Left ventricle myocardium superior (tissue), 1 donor: ENCODE measurements around the gene CORIN. TPM values are rescaled to one million over a fixed set of nuclear protein-coding genes. Genes with fewer than 3 reads are reported as not detected.
"Not testable (repeated sequence)": the region's sequence is repeated elsewhere in the genome, so short reads cannot be mapped to it uniquely, and the experiment has no call there.

Experiments
- ATAC-seq: fragments of 200-7000 bp; cut with Tn5 transposase; one replicate; pipeline ENCODE4 v1.9.1; 2020; ENCODE audit warnings: mild to moderate bottlenecking, moderate library complexity
- DNase-seq: peaks from one replicate; pipeline ENCODE4 v3.0.0-alpha.2; 2020
- intact Hi-C: fragments of 100-400 bp; cut with micrococcal nuclease; formaldehyde crosslinking; loops from one replicate; pipeline ENCODE4 v1.11.0; 2022
- total RNA-seq: library from RNA; stranded (reverse); fragmentation: NEBNext Ultra II Directional; extraction: Animal tissue kit (Norgen Biotek cat#: 25700); gene quantifications from one replicate; pipeline ENCODE4 v1.2.1, GENCODE V29; 2021
- donor health status: DM: no; HTN: yes; CAD: no; lungs with severe emphysema.

Gene CORIN
- total RNA-seq, 1 donor from 2014 or later: 96.8 TPM

- DNase-seq (no peak), ATAC-seq (peak; percentile 96)
- intact Hi-C loops: no loop called here
These were observed 52.7 kb downstream of the CORIN start for GRCh38 chr4:47785153-47785552.

GRCh38 chr4:47784222-47784621 is 53.6 kb downstream of the CORIN start:
- intact Hi-C loops: no loop called here
- DNase-seq: no peak
- no peak for ATAC-seq

GRCh38 chr4:47776353-47776752 is 61.5 kb downstream of the CORIN start:
- no peak for ATAC-seq
- DNase-seq: no peak
- intact Hi-C loops: no loop called here

- ATAC-seq: no peak
- intact Hi-C loops: no loop called here
- no peak for DNase-seq
These were observed 63.8 kb downstream of the CORIN start for GRCh38 chr4:47774079-47774478.

GRCh38 chr4:47771020-47771419 is 66.8 kb downstream of the CORIN start:
- ATAC-seq: peak; percentile 56
- no peak for DNase-seq
- intact Hi-C loops: no loop called here

- DNase-seq, ATAC-seq, intact Hi-C loops: not testable (repeated sequence)
These were observed 69.9 kb downstream of the CORIN start for GRCh38 chr4:47767956-47768355.

- intact Hi-C loops: no loop called here
- ATAC-seq (peak; percentile 57), DNase-seq (no peak)
These were observed 74.6 kb downstream of the CORIN start for GRCh38 chr4:47763279-47763678.

GRCh38 chr4:47762376-47763266 is 75.2 kb downstream of the CORIN start:
- DNase-seq (no peak), ATAC-seq (no peak)
- intact Hi-C loops: no loop called here

- intact Hi-C loops, ATAC-seq, DNase-seq: not testable (repeated sequence)
These were observed 84.6 kb downstream of the CORIN start for GRCh38 chr4:47753316-47753715.

- ATAC-seq: peak; percentile 72
- intact Hi-C loops: no loop called here
- no peak for DNase-seq
These were observed 85.7 kb downstream of the CORIN start for GRCh38 chr4:47752214-47752613.

- DNase-seq: no peak
- intact Hi-C loops: no loop called here
- no peak for ATAC-seq
These were observed 87.1 kb downstream of the CORIN start for GRCh38 chr4:47750788-47751187.

GRCh38 chr4:47749858-47750257 is 88.0 kb downstream of the CORIN start:
- no peak for DNase-seq
- ATAC-seq: no peak
- intact Hi-C loops: loop anchor here (10.0 kb wide), 1 partner anchor 75 kb away; no protein-coding TSS in a partner anchor

- DNase-seq (no peak), ATAC-seq (no peak)
- intact Hi-C loops: loop anchor here (10.0 kb wide), 1 partner anchor 76 kb away; no protein-coding TSS in a partner anchor
These were observed 88.8 kb downstream of the CORIN start for GRCh38 chr4:47749060-47749459.

GRCh38 chr4:47747846-47748494 is 89.9 kb downstream of the CORIN start:
- intact Hi-C loops: loop anchor here (10.0 kb wide), 1 partner anchor 77 kb away; no protein-coding TSS in a partner anchor
- ATAC-seq: peak; percentile 86
- no peak for DNase-seq

GRCh38 chr4:47747211-47747610 is 90.7 kb downstream of the CORIN start:
- intact Hi-C loops: loop anchor here (10.0 kb wide), 1 partner anchor 78 kb away; no protein-coding TSS in a partner anchor
- no peak for ATAC-seq
- DNase-seq: no peak

GRCh38 chr4:47746122-47746521 is 91.7 kb downstream of the CORIN start:
- intact Hi-C loops: loop anchor here (10.0 kb wide), 1 partner anchor 79 kb away; no protein-coding TSS in a partner anchor
- no peak for DNase-seq
- no peak for ATAC-seq

GRCh38 chr4:47744843-47745382 is 93.0 kb downstream of the CORIN start:
- ATAC-seq (peak; percentile 43), DNase-seq (no peak)
- intact Hi-C loops: loop anchor here (10.0 kb wide), 1 partner anchor 80 kb away; no protein-coding TSS in a partner anchor

- intact Hi-C loops: loop anchor here (10.0 kb wide), 1 partner anchor 81 kb away; no protein-coding TSS in a partner anchor
- ATAC-seq: peak; percentile 33
These were observed 93.6 kb downstream of the CORIN start for GRCh38 chr4:47744253-47744652.

GRCh38 chr4:47741200-47741599 is 96.7 kb downstream of the CORIN start:
- intact Hi-C loops: loop anchor here (10.0 kb wide), 1 partner anchor 84 kb away; no protein-coding TSS in a partner anchor
- ATAC-seq (no peak), DNase-seq (no peak)

More at GRCh38 chr4:47744253-47744652, 93.6 kb downstream of the CORIN start:
- DNase-seq: no peak

- intact Hi-C loops: no loop called here
- no peak for DNase-seq
- peak; percentile 39 for ATAC-seq
These were observed 100.5 kb downstream of the CORIN start for GRCh38 chr4:47737326-47737725.
